ENCODE data around the gene COG5.

- TF ChIP-seq CTCF (IDR thresholded peaks at IDR 0.05 in 8 of 11, conservative IDR thresholded peaks at IDR 0.05 in 3 of 11) = no peak
- no peak for TF ChIP-seq POLR2AphosphoS5 (IDR thresholded peaks at IDR 0.05)
- no peak for TF ChIP-seq POLR2A (IDR thresholded peaks at IDR 0.05)
Measured at GRCh38 chr7:107394276-107394675, 169.4 kb downstream of the COG5 start.
